KOPT-K1 (cell line): ENCODE measurements around the gene SHANK2.
"Not testable (repeated sequence)": the region's sequence is repeated elsewhere in the genome, so short reads cannot be mapped to it uniquely, and the experiment has no call there.

Source experiments
- H3K27ac ChIP-seq: fragments of 200-600 bp; sonication (generic); 2 replicates; pipeline ENCODE4 v1.5.1; 2016; ENCODE audit warnings: antibody characterized with exemption, mild to moderate bottlenecking, low read depth, low read length; ENCODE audit not compliant: poor library complexity, severe bottlenecking
- H3K36me3 ChIP-seq: fragments of 200-600 bp; sonication (generic); 2 replicates; pipeline ENCODE4 v1.5.1; 2017; ENCODE audit warnings: antibody characterized with exemption, mild to moderate bottlenecking, low read length, moderate library complexity; ENCODE audit not compliant: insufficient read depth
- H3K9me3 ChIP-seq: fragments of 200-600 bp; sonication (generic); 2 replicates; pipeline ENCODE4 v1.5.1; 2017; ENCODE audit warnings: antibody characterized with exemption, low read length, mild to moderate bottlenecking; ENCODE audit not compliant: insufficient read depth, poor library complexity, severe bottlenecking

Gene SHANK2

GRCh38 chr11:71240865-71241691 is 11.3 kb downstream of the SHANK2 start:
- H3K27ac ChIP-seq = no peak overlapping the region

GRCh38 chr11:71240061-71240690 is 12.2 kb downstream of the SHANK2 start:
- Histone ChIP-seq H3K9me3 (no peaks in the 10 kb centered on the region), H3K27ac (no peak overlapping the region), H3K36me3 (no peaks in the 10 kb centered on the region)

More at GRCh38 chr11:71240865-71241691, 11.3 kb downstream of the SHANK2 start:
- H3K36me3 ChIP-seq = no peaks in the 10 kb centered on the region
- H3K9me3 ChIP-seq = no peaks in the 10 kb centered on the region

GRCh38 chr11:71239581-71239980 is 12.8 kb downstream of the SHANK2 start:
- Histone ChIP-seq H3K9me3 (no peaks in the 10 kb centered on the region), H3K27ac (no peak overlapping the region), H3K36me3 (no peaks in the 10 kb centered on the region)

DNA sequence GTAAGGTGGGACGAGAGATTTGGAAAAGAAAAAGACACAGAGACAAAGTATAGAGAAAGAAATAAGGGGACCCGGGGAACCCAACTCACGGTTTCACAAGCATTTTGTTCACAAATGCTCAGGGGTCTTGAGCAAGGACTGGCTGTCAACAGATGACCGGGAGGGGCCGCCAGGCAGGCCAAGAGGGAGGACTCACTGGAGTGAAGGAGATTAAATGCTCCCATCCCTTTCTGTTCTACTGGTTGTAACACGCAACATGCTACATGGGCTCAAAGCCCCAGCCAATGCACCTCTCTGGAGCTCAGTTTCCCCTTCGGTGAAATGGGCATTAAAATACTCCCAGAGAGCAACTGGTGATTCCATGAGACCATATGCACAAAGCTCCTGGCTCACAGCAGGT is 13.4 kb downstream of the SHANK2 start:
- Histone ChIP-seq H3K9me3 (no peaks in the 10 kb centered on the region), H3K27ac (no peak overlapping the region), H3K36me3 (no peaks in the 10 kb centered on the region)

- no peaks in the 10 kb centered on the region for H3K9me3 ChIP-seq
Measured at GRCh38 chr11:71238285-71238875, 14.0 kb downstream of the SHANK2 start.

GRCh38 chr11:71237853-71238252 is 14.5 kb downstream of the SHANK2 start:
- H3K27ac ChIP-seq = no peak overlapping the region
- H3K9me3 ChIP-seq = no peaks in the 10 kb centered on the region
- H3K36me3 ChIP-seq = no peaks in the 10 kb centered on the region

More at GRCh38 chr11:71238285-71238875, 14.0 kb downstream of the SHANK2 start:
- H3K27ac ChIP-seq = no peak overlapping the region
- H3K36me3 ChIP-seq = no peaks in the 10 kb centered on the region

- no peak overlapping the region for H3K27ac ChIP-seq
- H3K36me3 ChIP-seq = no peaks in the 10 kb centered on the region
- no peaks in the 10 kb centered on the region for H3K9me3 ChIP-seq
Measured at GRCh38 chr11:71236836-71237475, 15.4 kb downstream of the SHANK2 start.

GRCh38 chr11:71235719-71236118 is 16.7 kb downstream of the SHANK2 start:
- H3K27ac ChIP-seq = no peak overlapping the region
- no peaks in the 10 kb centered on the region for H3K9me3 ChIP-seq
- no peaks in the 10 kb centered on the region for H3K36me3 ChIP-seq

- H3K27ac ChIP-seq, H3K9me3 ChIP-seq, H3K36me3 ChIP-seq: not testable (repeated sequence)
Measured at GRCh38 chr11:71233896-71234852, 18.2 kb downstream of the SHANK2 start.

GRCh38 chr11:71232364-71232763 is 20.0 kb downstream of the SHANK2 start:
- H3K9me3 ChIP-seq = peaks cover 3% of the 10 kb centered on the region
- H3K27ac ChIP-seq = no peak overlapping the region
- H3K36me3 ChIP-seq = no peaks in the 10 kb centered on the region

DNA sequence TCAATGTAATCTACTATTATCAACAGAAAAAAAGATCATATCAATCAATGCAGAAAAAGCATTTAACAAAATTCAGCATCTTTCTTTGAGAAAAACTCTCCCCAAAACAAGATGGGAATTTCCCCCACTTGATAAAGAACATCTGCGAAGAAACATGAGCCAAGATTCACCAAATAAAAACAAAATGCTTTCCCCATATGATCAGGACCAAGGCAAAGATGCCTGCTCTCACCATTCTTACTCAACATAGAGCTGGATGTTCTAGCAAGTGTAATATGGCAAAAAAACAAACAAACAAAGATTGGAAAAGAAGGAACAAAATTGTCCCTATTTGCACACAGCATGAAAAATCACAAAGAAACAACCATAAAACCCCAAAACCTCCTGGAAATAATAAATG is 23.4 kb downstream of the SHANK2 start:
- Histone ChIP-seq H3K9me3 (peaks cover 8% of the 10 kb centered on the region), H3K36me3 (no peaks in the 10 kb centered on the region)

GRCh38 chr11:71227058-71227659 is 25.2 kb downstream of the SHANK2 start:
- Histone ChIP-seq H3K36me3 (no peaks in the 10 kb centered on the region), H3K9me3 (peaks cover 8% of the 10 kb centered on the region), H3K27ac (no peak overlapping the region)

More for the DNA sequence above, 23.4 kb downstream of the SHANK2 start:
- no peak overlapping the region for H3K27ac ChIP-seq

GRCh38 chr11:71223671-71224660 is 28.4 kb downstream of the SHANK2 start:
- H3K36me3 ChIP-seq = no peaks in the 10 kb centered on the region
- H3K27ac ChIP-seq = no peak overlapping the region
- peaks cover 8% of the 10 kb centered on the region for H3K9me3 ChIP-seq
